Amygdala (tissue), 56 donors: ENCODE results near the gene KLHL25.

Experiments used
- DNase-seq, 56 donors: peaks; one replicate each; lab custom pipeline; 2025; lab: John Stamatoyannopoulos, UW

KLHL25 gene

DNA sequence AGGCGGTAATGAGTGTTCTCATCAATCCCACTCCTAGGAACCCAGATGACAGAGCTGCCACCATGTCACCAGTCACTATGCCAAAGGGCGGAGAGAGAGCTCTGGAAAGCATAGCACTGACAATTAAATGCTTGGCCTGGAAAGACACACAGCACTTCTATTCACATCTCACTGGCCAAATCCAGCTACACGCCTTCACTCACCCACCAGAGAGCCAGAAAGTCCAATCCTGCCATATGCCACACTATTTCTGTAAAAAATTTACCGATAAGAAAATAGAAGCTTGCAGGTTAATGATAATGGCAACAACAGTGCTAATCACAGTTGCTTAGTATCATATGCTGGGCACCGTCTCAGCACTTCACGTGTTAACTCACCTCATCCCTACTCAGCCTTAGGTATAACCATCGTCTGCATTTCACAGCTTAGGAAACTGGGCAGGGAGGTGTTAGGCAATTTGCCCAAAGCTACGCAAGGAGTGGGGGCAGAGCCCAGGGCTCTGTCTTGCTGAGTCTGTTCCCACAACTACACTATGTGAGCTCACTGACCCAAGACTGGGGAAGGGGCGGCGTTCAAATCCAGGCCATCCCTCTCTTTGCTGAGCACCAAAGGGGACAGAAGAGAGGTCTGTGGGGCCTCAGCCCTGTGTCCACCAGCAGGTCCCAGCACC is 16.5 kb downstream of the KLHL25 start:
- DNase-seq, result peak in 5 of 56 donors; percentile 7 to 50 (median 18)

DNA sequence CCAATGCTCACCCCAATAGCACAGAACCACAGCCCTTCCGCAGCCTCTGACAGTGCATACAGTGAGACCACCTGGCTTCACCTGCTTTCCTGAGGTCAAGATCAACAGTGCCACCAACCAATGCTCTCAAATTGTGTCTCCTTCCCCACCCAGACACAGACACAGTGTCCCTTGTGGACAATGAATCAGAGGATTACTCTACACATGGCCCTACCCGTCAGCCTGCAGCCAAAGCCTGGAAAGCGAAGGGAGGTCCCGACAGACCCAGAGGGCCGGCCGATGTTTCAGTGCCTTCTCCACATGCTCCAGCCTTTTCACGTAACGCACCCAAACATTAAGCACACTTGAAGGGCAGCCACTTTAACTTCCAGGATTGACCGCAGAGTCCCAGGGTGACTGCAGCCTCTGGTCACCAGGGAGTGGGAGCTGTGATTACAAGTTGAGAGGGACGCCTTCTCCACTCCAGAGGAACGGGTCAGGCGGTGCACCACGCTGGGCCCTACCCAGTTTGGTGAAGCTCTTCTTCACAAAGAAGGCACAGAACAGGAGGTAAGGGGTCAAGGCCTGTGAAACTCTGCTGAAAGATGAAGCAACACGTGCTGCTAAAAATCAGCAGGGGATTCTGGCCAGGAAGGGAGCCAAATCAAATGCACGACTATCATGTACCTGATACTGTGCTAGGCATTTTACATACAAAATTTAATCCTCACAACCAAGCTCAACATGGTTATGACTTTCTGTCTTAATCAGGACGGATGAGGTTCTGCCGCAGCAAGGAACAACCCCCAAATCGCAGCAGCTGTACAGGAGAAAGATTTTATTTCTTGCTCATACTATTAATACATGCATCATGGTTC is 17.2 kb downstream of the KLHL25 start:
- DNase-seq, result no peak

DNA sequence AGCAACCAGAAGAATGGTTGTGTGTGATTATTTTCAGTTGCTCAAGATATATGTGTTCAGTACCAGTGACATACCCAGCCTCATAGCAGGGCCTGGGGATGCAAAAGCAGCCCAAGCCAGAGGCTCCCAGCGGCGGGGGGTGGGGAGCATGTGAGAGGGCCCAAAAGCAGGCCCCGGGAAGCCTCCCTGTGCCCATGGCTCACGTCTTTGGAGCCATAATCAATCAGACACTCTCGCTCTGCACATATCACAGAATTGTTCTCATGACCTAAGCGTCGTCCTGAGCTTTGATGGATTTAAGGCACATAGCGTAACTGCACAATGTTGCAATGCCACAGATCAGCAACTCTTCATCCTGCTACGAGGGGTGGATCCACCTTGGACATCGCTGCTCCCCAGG is 20.8 kb downstream of the KLHL25 start:
- no peak for DNase-seq

DNA sequence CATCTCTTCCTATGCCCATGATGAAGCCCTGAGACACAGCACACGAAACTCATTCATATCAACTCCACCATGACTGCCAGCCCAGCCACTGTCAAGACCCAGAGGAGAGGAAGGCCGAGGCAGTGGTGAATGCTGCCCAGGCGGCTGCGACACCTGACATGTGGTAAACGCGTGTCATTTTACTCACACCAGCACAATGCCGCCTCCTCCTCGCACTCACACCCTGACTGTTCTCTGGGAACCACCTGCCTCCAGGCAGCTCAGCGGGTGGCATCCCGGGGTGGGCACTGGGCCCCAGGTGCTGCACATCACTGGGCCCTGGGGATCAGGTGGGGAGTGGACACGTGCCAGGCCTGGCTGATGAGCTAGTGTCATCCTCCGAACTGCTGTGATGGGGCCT is 21.5 kb downstream of the KLHL25 start:
- no peak for DNase-seq

DNA sequence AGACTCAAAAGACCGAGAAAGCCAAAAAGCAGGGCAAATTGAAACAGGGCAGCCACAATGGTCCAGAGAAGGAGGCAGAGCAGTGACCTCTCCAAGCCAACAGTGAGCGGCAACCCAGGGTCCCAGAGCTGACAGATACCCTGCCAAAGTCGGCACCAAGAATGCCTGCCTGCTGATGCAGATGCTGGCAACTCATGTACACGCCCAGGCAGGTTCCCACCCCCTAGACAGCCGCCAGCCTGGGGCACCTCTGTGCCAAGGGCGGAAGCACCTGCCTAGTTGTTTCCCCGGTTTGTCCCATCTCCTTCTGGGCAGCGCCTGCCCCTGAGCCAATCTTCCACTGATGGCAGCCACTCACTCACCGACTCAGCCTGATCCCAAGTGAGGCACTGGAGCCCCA is 22.1 kb downstream of the KLHL25 start:
- DNase-seq, result peak in 3 of 56 donors; percentile 29 to 40 (median 33)

DNA sequence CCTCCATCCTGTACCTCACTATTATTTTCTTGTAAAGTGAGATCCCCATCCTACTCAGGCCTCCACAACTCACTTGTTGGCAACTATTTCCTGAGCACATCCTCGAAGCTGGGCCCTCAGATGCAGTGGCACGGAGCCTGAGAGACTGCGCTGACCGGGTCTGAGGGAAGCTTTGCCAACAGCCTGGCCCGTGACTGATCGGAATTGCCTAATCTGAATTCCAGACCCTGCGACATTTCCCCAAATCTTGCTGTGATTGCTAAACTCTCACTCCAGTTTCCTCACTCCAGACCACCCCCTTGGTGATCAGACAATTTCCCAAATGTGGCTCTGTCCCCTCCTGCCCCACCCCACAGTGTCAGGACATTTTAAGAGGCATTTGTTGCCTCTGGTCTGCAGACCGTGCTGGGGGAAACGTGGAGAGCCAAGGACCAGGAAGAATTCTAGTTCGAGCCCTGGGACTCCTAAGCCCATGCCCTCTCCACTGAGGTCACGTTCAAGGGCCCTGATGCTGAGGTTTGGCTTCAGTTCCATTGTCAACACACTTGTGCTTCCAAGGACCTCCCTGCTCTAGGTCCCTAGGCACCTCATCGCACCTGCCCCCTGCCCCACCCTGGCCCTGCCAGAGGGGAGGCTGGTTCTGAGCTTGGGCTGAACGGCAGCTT is 22.8 kb downstream of the KLHL25 start:
- no peak for DNase-seq

DNA sequence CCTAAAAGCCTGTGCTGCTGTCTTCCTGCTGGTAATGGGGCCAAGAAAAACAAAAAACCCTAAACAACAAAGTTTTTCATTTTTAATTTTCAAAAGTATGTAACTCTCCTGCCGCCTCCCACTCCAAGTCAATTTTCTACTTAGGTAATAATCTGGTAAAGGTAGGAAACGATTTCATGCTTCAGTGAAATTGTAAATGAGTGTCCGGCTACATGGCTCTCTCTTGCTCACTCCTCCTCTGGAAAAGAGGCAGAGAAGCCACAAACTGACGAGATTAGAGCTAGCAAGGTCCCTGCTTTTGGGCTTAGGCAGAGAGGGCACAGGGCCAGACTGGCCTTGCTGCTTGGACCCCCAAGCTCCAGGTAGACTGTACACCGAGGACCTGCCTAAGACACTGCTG is 23.5 kb downstream of the KLHL25 start:
- no peak for DNase-seq

DNA sequence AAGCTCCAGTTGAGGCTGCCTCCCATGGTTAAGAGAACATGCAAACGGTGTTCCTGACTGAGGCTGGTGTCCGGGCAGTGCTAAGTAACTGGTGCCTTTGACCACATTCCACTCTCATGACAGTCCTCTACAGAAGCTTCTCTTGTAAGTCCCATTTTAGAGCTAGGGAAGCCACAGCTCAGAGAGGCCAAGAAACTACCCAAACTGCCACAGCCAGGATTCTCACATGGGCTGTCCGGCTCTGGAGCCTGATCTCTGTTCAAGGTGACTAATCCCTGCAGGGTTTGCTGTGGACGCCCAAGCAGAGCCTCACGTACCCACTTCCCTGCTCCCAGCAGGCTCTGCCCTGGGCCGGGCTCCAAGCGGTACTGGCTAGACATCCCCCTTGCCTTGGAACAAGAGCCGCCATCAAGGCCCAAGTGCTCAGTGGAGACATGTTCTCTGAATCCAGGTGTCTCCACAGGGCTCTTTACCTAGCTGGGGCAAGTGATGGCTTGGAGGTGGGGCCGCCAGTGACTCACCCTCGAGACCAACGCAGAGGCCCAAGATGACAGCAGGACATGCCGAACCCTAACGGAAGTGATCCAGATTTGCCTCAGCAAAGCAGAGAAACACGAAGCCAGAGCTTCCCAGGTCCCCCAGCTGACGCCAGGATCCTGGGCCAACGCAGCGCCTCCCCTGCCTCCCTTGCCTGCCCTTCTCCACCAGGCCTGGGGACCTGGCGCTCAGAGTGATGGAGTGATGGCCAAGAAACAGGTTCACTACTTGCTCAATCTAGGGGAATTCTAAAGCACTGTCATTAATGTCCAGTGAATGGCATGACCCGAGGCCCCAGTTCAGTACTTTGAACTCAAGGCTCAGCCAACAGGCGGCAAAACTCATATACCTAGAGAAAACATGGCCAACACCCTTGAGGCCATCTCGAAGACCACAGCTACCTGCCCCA is 24.4 kb downstream of the KLHL25 start:
- DNase-seq, result no peak

DNA sequence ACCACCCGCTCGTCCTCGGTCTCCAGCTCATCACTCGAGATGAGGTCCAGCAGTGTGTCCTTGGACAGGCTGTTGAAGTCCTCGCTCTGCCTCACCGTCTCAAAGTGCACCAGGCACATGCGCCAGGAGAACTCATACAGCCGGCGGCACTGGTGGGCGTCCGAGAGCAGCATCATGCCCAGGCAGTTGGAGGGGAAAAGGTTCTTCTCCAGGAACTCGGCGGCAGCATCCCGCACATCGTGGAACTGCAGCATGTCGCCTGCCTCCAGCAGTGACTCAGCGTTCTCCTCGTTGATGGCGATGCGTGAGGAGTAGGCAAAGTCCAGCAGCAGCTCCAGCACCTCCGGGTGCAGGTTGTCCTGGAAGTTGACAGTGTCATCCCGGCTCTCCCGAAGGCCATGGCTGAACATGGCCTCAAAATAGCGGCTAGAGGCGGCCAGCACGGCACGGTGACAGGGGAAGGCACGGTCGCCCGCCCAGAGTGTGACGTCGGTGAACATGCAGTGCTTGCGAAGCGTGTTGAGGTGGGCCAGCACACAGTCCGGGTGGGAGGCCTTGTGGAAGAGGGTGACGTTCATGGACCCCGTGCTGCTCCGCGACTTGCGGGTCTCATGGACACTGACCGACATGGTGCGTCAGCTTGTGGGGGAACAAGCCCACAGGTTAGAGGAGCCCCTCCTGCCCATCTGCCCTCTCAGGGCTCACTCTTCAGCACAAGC is 25.4 kb downstream of the KLHL25 start:
- no peak for DNase-seq

DNA sequence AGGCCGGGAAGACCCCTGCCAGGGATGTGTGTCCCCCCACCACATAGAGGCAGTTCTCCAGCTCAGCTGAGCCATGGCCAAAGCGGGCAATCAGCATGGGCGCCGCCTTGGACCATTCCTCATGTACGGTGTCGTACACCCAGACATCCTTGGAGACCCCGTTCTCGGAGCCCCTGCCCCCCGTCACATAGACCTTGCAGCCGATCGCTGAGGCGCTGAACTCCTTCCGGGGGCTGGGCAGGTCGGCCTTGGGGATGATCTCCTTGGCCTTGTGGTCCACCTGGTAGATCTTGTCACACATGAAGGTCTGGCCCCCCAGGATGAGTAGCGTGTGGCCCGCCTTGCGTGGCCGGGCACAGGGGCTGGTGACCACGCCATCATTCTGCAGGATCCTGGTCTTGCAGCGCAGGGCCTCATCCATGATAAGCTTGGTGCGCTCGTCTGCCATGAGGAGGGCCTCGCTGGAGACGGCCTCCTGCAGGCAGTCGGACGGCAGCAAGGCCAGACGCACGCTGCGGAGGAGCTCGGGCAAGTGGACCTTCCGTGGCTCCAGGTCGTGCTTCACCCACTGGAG is 26.0 kb downstream of the KLHL25 start:
- no peak for DNase-seq

DNA sequence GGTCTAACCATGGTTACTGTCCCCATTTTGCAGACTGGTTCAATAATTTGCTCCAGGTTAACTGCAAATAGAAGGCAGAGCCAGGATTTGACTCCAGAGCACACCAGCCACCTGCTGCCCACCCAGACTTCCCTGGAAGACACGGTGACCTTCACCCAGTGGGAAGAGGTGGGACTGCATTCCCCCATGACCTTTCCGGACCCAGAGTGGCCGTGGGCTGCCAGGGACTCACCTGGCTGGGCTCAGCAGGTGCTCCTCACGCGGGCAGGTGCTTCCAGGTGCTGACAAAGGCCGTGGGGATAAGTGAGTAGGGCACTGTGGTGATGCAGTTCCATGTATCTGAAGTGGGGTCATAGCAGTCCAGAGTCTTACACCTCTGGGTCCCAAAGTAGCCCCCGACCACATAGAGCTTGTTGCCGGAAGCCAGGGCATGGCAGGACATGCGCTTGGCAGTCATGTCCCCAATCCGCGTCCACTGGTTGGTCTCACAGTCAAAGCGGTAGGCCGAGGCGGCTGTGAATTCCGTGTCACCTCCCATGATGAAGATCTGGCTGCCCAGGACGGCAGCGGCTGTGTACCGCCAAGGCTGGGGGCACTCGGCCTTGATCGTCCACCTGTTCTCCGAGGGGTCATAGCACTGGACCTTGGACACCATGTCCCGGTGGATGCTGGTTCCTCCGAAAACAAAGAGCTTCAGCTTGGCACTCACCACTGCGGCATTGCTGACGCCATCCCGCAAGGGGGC is 26.8 kb downstream of the KLHL25 start:
- DNase-seq, result no peak

DNA sequence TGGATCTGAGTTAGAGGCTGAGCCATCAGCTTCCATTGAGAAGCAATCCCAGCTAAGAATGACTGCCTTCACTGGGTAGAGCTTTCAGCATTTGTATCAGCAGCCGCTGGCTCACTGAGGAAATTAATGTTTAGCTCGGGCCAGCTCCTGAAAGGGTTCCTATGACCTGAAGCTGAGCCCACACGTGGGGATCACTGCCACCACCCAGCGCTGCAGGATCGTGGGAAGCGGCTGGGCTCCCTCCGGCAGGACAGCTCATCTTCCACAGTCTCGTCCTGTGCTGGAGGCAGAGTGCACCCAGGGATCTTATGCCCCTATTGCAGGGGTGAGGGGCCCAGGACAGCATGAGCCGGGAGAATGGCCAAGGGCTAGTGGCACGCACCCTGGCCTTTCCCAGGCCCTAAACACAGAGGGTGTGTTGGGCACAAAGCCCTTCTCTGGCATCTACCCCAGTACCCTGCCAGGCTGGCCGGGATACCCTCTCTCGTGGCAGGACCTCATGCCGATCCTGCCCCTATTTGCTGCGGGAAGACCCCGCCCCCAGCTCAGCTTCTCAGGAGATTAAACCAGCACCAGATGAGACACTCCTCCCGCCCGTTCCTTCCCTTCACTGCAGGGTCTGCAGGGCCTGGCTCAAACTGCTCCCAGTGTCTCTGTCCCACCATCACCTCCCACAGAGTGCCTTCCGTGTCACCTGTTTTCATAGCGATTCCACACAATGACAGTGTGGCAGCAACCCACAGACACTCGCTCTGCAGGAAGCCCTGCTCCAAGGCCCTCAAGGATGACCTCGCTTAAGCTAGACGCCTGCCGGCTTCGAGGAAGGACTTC is 28.5 kb downstream of the KLHL25 start:
- DNase-seq, result peak in 37 of 56 donors; percentile 12 to 77 (median 47)

DNA sequence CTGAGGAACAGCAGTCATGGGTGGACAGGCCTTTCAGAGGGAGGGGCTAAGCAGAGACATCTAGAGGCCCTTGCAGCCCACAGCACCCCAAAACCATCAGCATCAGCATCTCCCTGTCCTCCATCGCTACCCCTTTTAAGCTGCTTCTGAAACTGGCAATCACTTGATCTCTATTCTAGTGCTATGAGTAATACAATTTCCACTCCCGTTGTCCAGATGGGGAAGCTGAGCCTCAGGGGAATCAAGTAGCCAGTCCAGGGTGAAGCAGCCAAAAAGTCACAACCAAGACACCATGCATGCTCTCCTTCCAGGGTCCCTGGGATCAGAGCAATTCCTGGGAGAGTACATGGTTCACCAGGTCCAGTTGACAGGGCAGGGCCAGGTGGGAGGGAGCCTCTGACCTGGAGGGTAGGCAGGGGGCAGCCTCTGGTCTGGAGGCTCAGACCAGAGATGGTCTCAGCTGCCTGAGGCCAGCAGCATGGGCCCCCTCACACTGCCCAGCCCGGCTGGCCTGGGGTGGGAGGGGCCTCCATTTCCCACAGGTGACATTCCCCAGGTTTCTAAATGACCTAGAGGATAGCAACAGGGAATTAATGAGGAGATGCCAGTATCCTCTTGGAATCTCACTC is 30.0 kb downstream of the KLHL25 start:
- no peak for DNase-seq

DNA sequence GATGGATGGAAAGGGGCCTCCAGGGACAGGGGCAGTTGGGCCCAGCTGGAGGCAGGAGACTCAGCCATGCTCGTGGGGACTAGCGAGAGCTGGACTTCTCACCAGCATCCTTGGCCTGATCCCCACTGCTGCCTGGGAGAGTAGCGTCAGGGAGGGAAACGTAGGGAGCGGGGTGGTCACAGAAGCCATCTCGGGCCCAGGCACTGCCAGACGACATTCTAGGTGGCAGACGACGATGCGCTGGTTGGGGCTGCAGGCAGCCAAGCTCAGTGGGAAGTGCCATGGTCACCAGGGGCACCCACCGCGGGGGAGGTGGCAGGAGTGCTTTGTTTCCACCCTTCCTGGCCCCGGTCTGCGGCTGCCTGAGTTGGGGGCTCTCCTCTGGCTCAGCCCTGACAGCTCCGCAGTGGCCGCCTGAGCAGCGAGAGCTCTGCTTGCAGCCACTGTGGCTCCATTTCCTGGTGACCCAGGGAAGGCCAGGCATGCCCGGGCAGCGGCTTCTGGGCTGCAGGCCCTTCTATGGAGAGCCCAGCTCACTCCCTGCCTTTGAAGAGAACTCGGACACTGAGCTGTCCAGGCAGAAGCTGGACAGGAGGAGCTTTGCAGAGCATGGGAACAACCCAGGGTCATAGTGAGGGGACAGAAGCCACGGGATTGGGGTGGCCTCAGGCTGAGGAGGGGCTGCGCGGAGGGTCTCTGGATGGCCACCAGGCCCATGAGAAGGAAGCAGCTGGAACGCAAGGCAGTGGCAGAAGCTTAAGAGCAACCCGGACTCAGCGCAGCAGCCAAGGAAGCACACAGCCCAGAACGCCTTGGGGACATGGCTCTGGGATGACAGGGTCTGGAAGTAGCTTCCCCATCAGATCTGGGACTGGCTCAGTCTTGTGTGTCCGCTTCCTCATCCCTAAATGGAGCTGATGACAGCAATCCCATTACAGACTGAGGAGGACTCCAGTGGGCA is 30.8 kb downstream of the KLHL25 start:
- no peak for DNase-seq

DNA sequence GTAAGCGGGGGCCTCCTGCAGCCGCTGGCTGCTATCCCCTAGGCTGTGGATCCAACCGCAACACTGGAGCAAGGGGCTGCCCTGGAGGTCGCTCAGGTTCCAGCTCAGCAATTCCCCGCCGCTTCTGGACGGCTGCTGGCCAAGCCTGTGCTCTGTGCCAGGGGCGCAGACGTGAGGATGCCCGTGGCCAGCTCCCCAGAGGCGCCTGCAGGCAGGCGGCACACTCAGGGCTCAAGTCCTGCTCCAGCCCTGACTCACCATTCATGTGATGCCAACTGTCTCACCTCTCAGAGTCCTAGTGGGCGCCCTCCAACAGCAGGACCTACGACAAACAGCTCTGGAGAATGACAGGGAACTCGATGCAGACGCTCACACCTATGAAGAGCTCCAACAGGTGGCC is 31.6 kb downstream of the KLHL25 start:
- DNase-seq, result peak in 29 of 56 donors; percentile 26 to 74 (median 50)

DNA sequence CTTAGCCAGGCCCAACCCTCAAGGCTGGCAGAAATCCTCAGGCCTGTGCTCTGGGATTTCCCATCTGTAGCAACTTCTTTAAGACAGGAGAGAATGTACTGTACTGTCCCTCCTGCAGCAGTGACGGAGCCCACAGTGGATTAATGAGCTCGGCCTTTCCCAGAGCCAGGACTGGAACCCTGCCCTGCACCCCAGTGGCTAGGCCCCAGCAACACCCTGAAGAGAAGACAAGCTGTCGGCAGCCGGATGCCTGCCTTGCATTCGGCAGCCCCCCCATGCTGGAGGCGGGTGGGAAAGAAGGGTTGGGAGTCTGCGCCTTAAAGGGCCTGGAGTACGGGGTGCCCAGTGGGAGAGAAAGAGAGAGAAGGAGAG is 32.0 kb downstream of the KLHL25 start:
- DNase-seq, result peak in 15 of 56 donors; percentile 24 to 71 (median 51)
